ENCODE results near the gene MLC1.

GRCh38 chr22:50107529-50107928 is 22.3 kb upstream of the MLC1 start:
- TF ChIP-seq POLR2A (IDR thresholded peaks at IDR 0.05) = no peak
- TF ChIP-seq CTCF (IDR thresholded peaks at IDR 0.05) = no peak

Measured in gastroesophageal sphincter (tissue), 3 donors.